Endodermal cell (in vitro differentiated cells): Measurements from ENCODE around the gene GPR6. TPM values are rescaled to one million over a fixed set of nuclear protein-coding genes. Genes with fewer than 3 reads are reported as not detected.

ENCODE experiments used
- DNase-seq: peaks from one replicate; pipeline ENCODE4 v3.0.0-alpha.2; 2017
- H3K27ac ChIP-seq: 2 replicates; pipeline ENCODE4 v1.5.1; 2013; ENCODE audit warnings: mild to moderate bottlenecking, low read depth, low read length, moderate library complexity
- H3K27me3 ChIP-seq: 2 replicates; pipeline ENCODE4 v1.6.1; 2013; ENCODE audit warnings: mild to moderate bottlenecking, low read length, moderate library complexity; ENCODE audit not compliant: insufficient read depth, control insufficient read depth, poor library complexity, severe bottlenecking
- H3K36me3 ChIP-seq: 2 replicates; pipeline ENCODE4 v1.7.0; 2013; ENCODE audit warnings: mild to moderate bottlenecking, low read length, moderate library complexity; ENCODE audit not compliant: control insufficient read depth, insufficient read depth
- H3K4me1 ChIP-seq: one replicate; pipeline ENCODE4 v1.7.0; 2013; ENCODE audit warnings: low read length; ENCODE audit not compliant: control insufficient read depth, insufficient read depth
- H3K4me3 ChIP-seq: 2 replicates; pipeline ENCODE4 v1.5.1; 2013; ENCODE audit warnings: mild to moderate bottlenecking, low read length, moderate library complexity
- H3K9ac ChIP-seq: 2 replicates; pipeline ENCODE4 v1.6.1; 2013; ENCODE audit warnings: mild to moderate bottlenecking, low read length, moderate library complexity; ENCODE audit not compliant: poor library complexity, severe bottlenecking; ENCODE audit errors: extremely low read depth
- H3K9me3 ChIP-seq: 2 replicates; pipeline ENCODE4 v1.6.1; 2013; ENCODE audit warnings: mild to moderate bottlenecking, low read length, moderate library complexity; ENCODE audit not compliant: control insufficient read depth
- H3K27ac Mint-ChIP-seq: 2 replicates; pipeline ENCODE4 v1.8.0; 2020; ENCODE audit warnings: mixed read lengths
- H3K27me3 Mint-ChIP-seq: 2 replicates; pipeline ENCODE4 v1.8.0; 2021; ENCODE audit warnings: mild to moderate bottlenecking, mixed read lengths; ENCODE audit not compliant: insufficient read depth
- H3K36me3 Mint-ChIP-seq: 2 replicates; pipeline ENCODE4 v1.8.0; 2020; ENCODE audit warnings: low read depth, mixed read lengths
- H3K4me1 Mint-ChIP-seq: 2 replicates; pipeline ENCODE4 v1.8.0; 2020; ENCODE audit warnings: mixed read lengths
- H3K4me3 Mint-ChIP-seq: 2 replicates; pipeline ENCODE4 v1.8.0; 2020; ENCODE audit warnings: mild to moderate bottlenecking, moderate library complexity, mixed read lengths
- H3K9me3 Mint-ChIP-seq: 2 replicates; pipeline ENCODE4 v1.8.0; 2020; ENCODE audit warnings: mild to moderate bottlenecking, mixed read lengths
- WGBS, 2 experiments: methylation state at CpG; one replicate each; pipeline versions ENCODE4 v1.1.5 to v1.1.7; 2013; ENCODE audit warnings: missing lambda C conversion rate in 2 of 2, mixed read lengths in 1 of 2; ENCODE audit not compliant: insufficient coverage in 1 of 2, insufficient read length in 1 of 2; 5-methylcytosine and 5-hydroxymethylcytosine counted together
- total RNA-seq, 2 donors: library from RNA; stranded (reverse); fragmentation: NEBNext Ultra II Directional in 1 of 2; extraction: Animal tissue kit (Norgen Biotek cat#: 25700) in 1 of 2; gene quantifications; 2 replicates in 1 of 2; 3 replicates in 1 of 2; pipeline ENCODE4 v1.2.1, GENCODE V29; 2021
- TF ChIP-seq, protein P1 (sequence below): fragments of 200-600 bp; sonication (generic); conservative IDR thresholded peaks from 2 replicates; pipeline ENCODE4 v1.5.0; 2021; ENCODE audit warnings: antibody characterized with exemption, mild to moderate bottlenecking

Gene GPR6
- total RNA-seq, 2 donors from 2014 or later: 0.24 TPM; not detected in 1

- Histone ChIP-seq H3K27me3 (peaks cover 14% of the 10 kb centered on the region), H3K4me1 (peaks cover 5% of the 10 kb centered on the region), H3K9me3 (peaks cover 5% of the 10 kb centered on the region), H3K4me3 (no peak overlapping the region), H3K27ac (no peak overlapping the region), H3K9ac (no peak overlapping the region), H3K36me3 (no peaks in the 10 kb centered on the region)
- Mint-ChIP-seq H3K36me3 (no peaks in the 10 kb centered on the region), H3K4me3 (no peak overlapping the region), H3K27me3 (peaks cover 11% of the 10 kb centered on the region), H3K27ac (no peak overlapping the region), H3K4me1 (peaks cover 28% of the 10 kb centered on the region), H3K9me3 (peaks cover 15% of the 10 kb centered on the region)
- TF ChIP-seq, protein P1, sequence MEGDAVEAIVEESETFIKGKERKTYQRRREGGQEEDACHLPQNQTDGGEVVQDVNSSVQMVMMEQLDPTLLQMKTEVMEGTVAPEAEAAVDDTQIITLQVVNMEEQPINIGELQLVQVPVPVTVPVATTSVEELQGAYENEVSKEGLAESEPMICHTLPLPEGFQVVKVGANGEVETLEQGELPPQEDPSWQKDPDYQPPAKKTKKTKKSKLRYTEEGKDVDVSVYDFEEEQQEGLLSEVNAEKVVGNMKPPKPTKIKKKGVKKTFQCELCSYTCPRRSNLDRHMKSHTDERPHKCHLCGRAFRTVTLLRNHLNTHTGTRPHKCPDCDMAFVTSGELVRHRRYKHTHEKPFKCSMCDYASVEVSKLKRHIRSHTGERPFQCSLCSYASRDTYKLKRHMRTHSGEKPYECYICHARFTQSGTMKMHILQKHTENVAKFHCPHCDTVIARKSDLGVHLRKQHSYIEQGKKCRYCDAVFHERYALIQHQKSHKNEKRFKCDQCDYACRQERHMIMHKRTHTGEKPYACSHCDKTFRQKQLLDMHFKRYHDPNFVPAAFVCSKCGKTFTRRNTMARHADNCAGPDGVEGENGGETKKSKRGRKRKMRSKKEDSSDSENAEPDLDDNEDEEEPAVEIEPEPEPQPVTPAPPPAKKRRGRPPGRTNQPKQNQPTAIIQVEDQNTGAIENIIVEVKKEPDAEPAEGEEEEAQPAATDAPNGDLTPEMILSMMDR: no peak
- no peak for DNase-seq
- WGBS, 2 experiments: 93 to 94% methylated on average over 13 to 19 of the region's 19 CpGs
Observed at GRCh38 chr6:109949281-109950065, 28.6 kb upstream of the GPR6 start.

DNA sequence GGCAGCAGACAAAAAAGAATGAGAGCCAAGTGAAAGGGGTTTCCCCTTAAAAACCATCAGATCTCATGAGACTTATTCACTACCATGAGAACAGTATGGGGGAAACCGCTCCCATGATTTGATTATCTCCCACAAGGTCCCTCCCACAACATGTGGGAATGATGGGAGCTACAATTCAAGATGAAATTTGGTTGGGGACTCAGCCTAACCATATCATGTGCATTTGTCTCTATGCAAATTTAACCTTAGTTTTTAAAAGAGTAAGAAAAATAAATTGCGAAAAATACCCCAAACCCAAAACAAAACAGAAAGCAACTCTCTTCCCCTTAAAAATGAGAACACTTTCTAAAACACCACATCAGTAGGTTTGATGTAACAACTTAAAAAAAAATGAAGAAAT is 22.6 kb upstream of the GPR6 start:
- H3K27ac ChIP-seq: no peak overlapping the region
- no peak overlapping the region for H3K27ac Mint-ChIP-seq
- H3K4me1 Mint-ChIP-seq: no peaks in the 10 kb centered on the region
- H3K27me3 ChIP-seq: no peaks in the 10 kb centered on the region
- peaks cover 5% of the 10 kb centered on the region for H3K9me3 ChIP-seq
- no peaks in the 10 kb centered on the region for H3K27me3 Mint-ChIP-seq
- TF ChIP-seq, protein P1: no peak
- no peaks in the 10 kb centered on the region for H3K36me3 ChIP-seq
- H3K4me1 ChIP-seq: no peaks in the 10 kb centered on the region
- no peak for DNase-seq
- H3K9ac ChIP-seq: no peak overlapping the region
- H3K36me3 Mint-ChIP-seq: no peaks in the 10 kb centered on the region
- no peak overlapping the region for H3K4me3 ChIP-seq
- H3K9me3 Mint-ChIP-seq: peaks cover 8% of the 10 kb centered on the region
- no peak overlapping the region for H3K4me3 Mint-ChIP-seq
- 94 to 100% methylated on average over 1 to 2 of the region's 2 CpGs for WGBS, 2 experiments

- H3K4me1 ChIP-seq: no peaks in the 10 kb centered on the region
- no peak overlapping the region for H3K4me3 ChIP-seq
- no peaks in the 10 kb centered on the region for H3K36me3 Mint-ChIP-seq
- H3K27ac ChIP-seq: no peak overlapping the region
- DNase-seq: no peak
- H3K27me3 ChIP-seq: no peaks in the 10 kb centered on the region
- 100% methylated on average over 1 of the region's 1 CpG for WGBS, 2 experiments
- TF ChIP-seq, protein P1: no peak
- no peak overlapping the region for H3K27ac Mint-ChIP-seq
- peaks cover 7% of the 10 kb centered on the region for H3K27me3 Mint-ChIP-seq
- H3K9me3 ChIP-seq: peaks cover 9% of the 10 kb centered on the region
- H3K9me3 Mint-ChIP-seq: no peaks in the 10 kb centered on the region
- no peak overlapping the region for H3K9ac ChIP-seq
- no peak overlapping the region for H3K4me3 Mint-ChIP-seq
- H3K36me3 ChIP-seq: no peaks in the 10 kb centered on the region
- no peaks in the 10 kb centered on the region for H3K4me1 Mint-ChIP-seq
Observed at GRCh38 chr6:109958626-109959025, 19.5 kb upstream of the GPR6 start.
